ENCODE results near the gene STK26. TPM values are rescaled to one million over a fixed set of nuclear protein-coding genes. Genes with fewer than 3 reads are reported as not detected.

The STK26 gene
- total RNA-seq, 1 donor from 2014 or later = 20.7 TPM

GRCh38 chrX:132119821-132120515, 96.9 kb downstream of the STK26 start:
- Histone ChIP-seq H3K4me3 (ENCODE audit: low read depth, low read length) (no peak overlapping the region), H3K36me3 (ENCODE audit: control insufficient read depth, insufficient read depth, low read length) (no peaks in the 10 kb centered on the region), H3K27me3 (ENCODE audit: control insufficient read depth, insufficient read depth, low read length) (peaks cover 5% of the 10 kb centered on the region)
- no peak for DNase-seq (ENCODE audit: low read depth)
- no peak for TF ChIP-seq CTCF (IDR thresholded peaks at IDR 0.05; ENCODE audit: insufficient read depth, low read length, poor library complexity, severe bottlenecking)

GRCh38 chrX:132120913-132121312, 97.8 kb downstream of the STK26 start:
- TF ChIP-seq CTCF (IDR thresholded peaks at IDR 0.05; ENCODE audit: insufficient read depth, low read length, poor library complexity, severe bottlenecking) = no peak

More at GRCh38 chrX:132120913-132121312, 97.8 kb downstream of the STK26 start:
- no peak for DNase-seq (ENCODE audit: low read depth)
- no peak overlapping the region for H3K4me3 ChIP-seq (ENCODE audit: low read depth, low read length)
- H3K27me3 ChIP-seq (ENCODE audit: control insufficient read depth, insufficient read depth, low read length) = peaks cover 5% of the 10 kb centered on the region
- no peaks in the 10 kb centered on the region for H3K36me3 ChIP-seq (ENCODE audit: control insufficient read depth, insufficient read depth, low read length)

Other genes starting within 250 kb of the STK26 start
- not detected in 2 replicates for gene FRMD7, start 104.7 kb downstream of the STK26 start, total RNA-seq
- gene RAP2C, start 196.1 kb downstream of the STK26 start, total RNA-seq = 25.8 and 28.0 TPM in 2 replicates

Measured in kidney epithelial cell (primary cell).